A549 (cell line): ENCODE results near the gene GOPC. TPM values are rescaled to one million over a fixed set of nuclear protein-coding genes. Genes with fewer than 3 reads are reported as not detected.
"Not testable (repeated sequence)": the region's sequence is repeated elsewhere in the genome, so short reads cannot be mapped to it uniquely, and the experiment has no call there.

Source experiments
- ATAC-seq, 2 experiments: fragments of 200-7000 bp in 1 of 2; fragments of >200 bp in 1 of 2; cut with Nextera tagmentation in 1 of 2; cut with Tn5 transposase in 1 of 2; 3 replicates each; pipeline versions ENCODE4 v1.8.0 to v1.9.1; 2018 to 2020; ENCODE audit warnings: mild to moderate bottlenecking in 1 of 2, moderate library complexity in 1 of 2
- CTCF ChIA-PET: fragments of 300-600 bp; sonication (Branson Sonifier 250); formaldehyde crosslinking; extraction: SDS; loops from one replicate; lab custom pipeline; 2021; ENCODE audit warnings: antibody characterized with exemption, inconsistent platforms; lab: Yijun Ruan, JAX
- POLR2A ChIA-PET: fragments of 350-600 bp; formaldehyde crosslinking; extraction: SDS; loops from one replicate; lab custom pipeline; 2021; ENCODE audit warnings: antibody characterized with exemption, inconsistent platforms; lab: Yijun Ruan, JAX
- DNase-seq, 2 experiments: peaks; one replicate each; pipeline versions ENCODE4 v3.0.0 to v3.0.0-alpha.2; 2011 to 2016; ENCODE audit warnings: low read depth in 1 of 2, low spot score in 1 of 2
- FAIRE-seq: peaks from 2 replicates; lab custom pipeline; 2011; peaks lifted over from hg19 to GRCh38; lab: Jason Lieb, UNC
- H3K27ac ChIP-seq, 2 experiments: fragments of >200 bp; sonication (Bioruptor Twin); formaldehyde crosslinking; 3 replicates each; pipeline ENCODE4 v1.5.1; 2016 to 2017
- H3K4me1 ChIP-seq: fragments of >200 bp; sonication (Bioruptor Twin); formaldehyde crosslinking; 3 replicates; pipeline ENCODE4 v1.6.1; 2016
- H3K4me2 ChIP-seq: fragments of >200 bp; sonication (Bioruptor Twin); formaldehyde crosslinking; 3 replicates; pipeline ENCODE4 v1.6.1; 2016
- H3K4me3 ChIP-seq: fragments of >200 bp; sonication (Bioruptor Twin); formaldehyde crosslinking; 3 replicates; pipeline ENCODE4 v1.5.1; 2016
- H3K9me3 ChIP-seq: fragments of >200 bp; sonication (Bioruptor Twin); formaldehyde crosslinking; 3 replicates; pipeline ENCODE4 v1.6.1; 2016
- CBX8 ChIP-seq: fragments of 200-600 bp; sonication (generic); IDR thresholded peaks from 2 replicates; pipeline ENCODE4 v1.6.1; 2016
- CHD4 ChIP-seq: fragments of 200-600 bp; sonication (generic); IDR thresholded peaks from 2 replicates; pipeline ENCODE4 v1.6.1; 2016; ENCODE audit warnings: antibody characterized with exemption, mild to moderate bottlenecking, borderline replicate concordance
- EHF ChIP-seq: fragments of 250-450 bp; sonication (Bioruptor Pico); IDR thresholded peaks from 2 replicates; pipeline ENCODE4 v1.5.0; 2020; ENCODE audit warnings: mild to moderate bottlenecking
- ESRRA ChIP-seq: fragments of 150-350 bp; IDR thresholded peaks from 2 replicates; pipeline ENCODE4 v1.6.1; 2014; ENCODE audit warnings: mild to moderate bottlenecking, low read length, borderline replicate concordance
- FOSB ChIP-seq: fragments of 250-450 bp; sonication (Bioruptor Pico); IDR thresholded peaks from 2 replicates; pipeline ENCODE4 v1.5.0; 2020; ENCODE audit warnings: mild to moderate bottlenecking, moderate library complexity
- HEYL ChIP-seq: fragments of 250-450 bp; sonication (Bioruptor Pico); IDR thresholded peaks from 2 replicates; pipeline ENCODE4 v1.8.0; 2021; ENCODE audit warnings: mild to moderate bottlenecking, moderate library complexity
- HOXA7 ChIP-seq: fragments of 250-450 bp; sonication (Bioruptor Pico); IDR thresholded peaks from 2 replicates; pipeline ENCODE4 v1.5.0; 2020; ENCODE audit warnings: mild to moderate bottlenecking, moderate library complexity
- HOXB5 ChIP-seq: fragments of 250-450 bp; sonication (Bioruptor Pico); IDR thresholded peaks from 2 replicates; pipeline ENCODE4 v1.5.0; 2020; ENCODE audit warnings: mild to moderate bottlenecking, moderate library complexity
- JUN ChIP-seq, 2 experiments: fragments of >200 bp; sonication (Bioruptor Twin); formaldehyde crosslinking; IDR thresholded peaks; 2 replicates in 1 of 2; 3 replicates in 1 of 2; pipeline ENCODE4 v1.6.1; 2016 to 2017
- JUNB ChIP-seq: fragments of >200 bp; sonication (Bioruptor Twin); formaldehyde crosslinking; IDR thresholded peaks from 2 replicates; pipeline ENCODE4 v1.6.1; 2016
- KDM5A ChIP-seq: fragments of 200-600 bp; sonication (generic); IDR thresholded peaks from 2 replicates; pipeline ENCODE4 v1.6.1; 2016; ENCODE audit warnings: antibody characterized with exemption, mild to moderate bottlenecking
- MAFK ChIP-seq: fragments of 450-650 bp; IDR thresholded peaks from 2 replicates; pipeline ENCODE4 v1.6.1; 2014; ENCODE audit not compliant: partially characterized antibody
- MYC ChIP-seq: IDR thresholded peaks from 2 replicates; pipeline ENCODE4 v1.6.1; 2012; ENCODE audit warnings: mild to moderate bottlenecking, inconsistent platforms, low read length, improper control_type of control experiment, borderline replicate concordance
- PHF8 ChIP-seq: fragments of 200-600 bp; sonication (generic); IDR thresholded peaks from 2 replicates; pipeline ENCODE4 v1.6.1; 2016; ENCODE audit warnings: low read depth, mild to moderate bottlenecking, antibody characterized with exemption, moderate library complexity, borderline replicate concordance
- POLR2A ChIP-seq: IDR thresholded peaks from 2 replicates; pipeline ENCODE4 v1.6.1; 2012; ENCODE audit warnings: mild to moderate bottlenecking, low read length
- POLR2AphosphoS2 ChIP-seq: conservative IDR thresholded peaks from 2 replicates; pipeline ENCODE4 v1.6.1; 2012; ENCODE audit warnings: low read length, improper control_type of control experiment, inconsistent platforms
- RAD21 ChIP-seq, 2 experiments: fragments of >200 bp in 1 of 2; sonication (Bioruptor Twin) in 1 of 2; formaldehyde crosslinking in 1 of 2; IDR thresholded peaks in 1 of 2; conservative IDR thresholded peaks in 1 of 2; 2 replicates in 1 of 2; 3 replicates in 1 of 2; pipeline ENCODE4 v1.6.1; 2012 to 2018; ENCODE audit warnings: inconsistent platforms in 1 of 2
- SMC3 ChIP-seq: fragments of >200 bp; sonication (Bioruptor Twin); formaldehyde crosslinking; IDR thresholded peaks from 3 replicates; pipeline ENCODE4 v1.6.1; 2018; ENCODE audit warnings: inconsistent platforms
- ZC3H11A ChIP-seq: fragments of 450-650 bp; IDR thresholded peaks from 2 replicates; pipeline ENCODE4 v1.6.1; 2014; ENCODE audit warnings: antibody characterized with exemption, mild to moderate bottlenecking
- ZNF302 ChIP-seq: fragments of 250-450 bp; sonication (Bioruptor Pico); IDR thresholded peaks from 2 replicates; pipeline ENCODE4 v1.9.0; 2021; ENCODE audit warnings: inconsistent platforms, mild to moderate bottlenecking, moderate library complexity
- ZSCAN20 ChIP-seq: fragments of 250-450 bp; sonication (Bioruptor Pico); IDR thresholded peaks from 2 replicates; pipeline ENCODE4 v1.8.0; 2022; ENCODE audit warnings: mild to moderate bottlenecking, moderate library complexity
- WGBS: methylation state at CpG from one replicate; pipeline ENCODE4 v1.1.6; 2017; ENCODE audit errors: missing lambda C conversion rate; 5-methylcytosine and 5-hydroxymethylcytosine counted together
- polyA minus RNA-seq: library from RNA; depleted of rRNA, polyadenylated mRNA; stranded (reverse); fragments of >200 nt; gene quantifications from 2 replicates; pipeline ENCODE4 v1.2.3, GENCODE V29; 2011; rRNA and poly(A)+ RNA removed
- polyA plus RNA-seq, 4 experiments: library from polyadenylated mRNA; depleted of rRNA in 3 of 4; stranded (reverse); fragments of >200 nt; fragmentation: RNase III in 1 of 4; extraction: RNeasy Plus Mini Kit Qiagen cat#74134 plus additional on column Dnase treatment in 1 of 4; gene quantifications; 2 replicates in 3 of 4; 3 replicates in 1 of 4; pipeline ENCODE4 v1.2.3, GENCODE V29; 2011 to 2017
- TF ChIP-seq, protein P1 (sequence below): fragments of 450-650 bp; IDR thresholded peaks from 2 replicates; pipeline ENCODE4 v1.6.1; 2014; ENCODE audit warnings: antibody characterized with exemption
- TF ChIP-seq, protein P2 (sequence below): fragments of >200 bp; sonication (Bioruptor Twin); formaldehyde crosslinking; IDR thresholded peaks from 3 replicates; pipeline ENCODE4 v1.6.1; 2016
- TF ChIP-seq, protein P3 (sequence below): IDR thresholded peaks from 2 replicates; pipeline ENCODE4 v1.6.1; 2012; ENCODE audit warnings: low read depth, borderline replicate concordance
- TF ChIP-seq, protein P4 (sequence below): IDR thresholded peaks from 2 replicates; pipeline ENCODE4 v1.6.1; 2012
- TF ChIP-seq, protein P5 (sequence below): fragments of 200-600 bp; sonication (generic); IDR thresholded peaks from 2 replicates; pipeline ENCODE4 v1.6.1; 2016; ENCODE audit warnings: antibody characterized with exemption, mild to moderate bottlenecking, moderate library complexity

GOPC gene
- 27.8 and 38.9 TPM in 2 replicates for polyA plus RNA-seq (2011; rRNA removed)
- polyA plus RNA-seq (2012; cell fraction: cytosol; rRNA removed): 7.0 and 7.8 TPM in 2 replicates
- polyA plus RNA-seq (2012; cell fraction: nucleus; rRNA removed): 4.9 and 6.8 TPM in 2 replicates
- polyA plus RNA-seq (2017; fragmentation: RNase III; extraction: RNeasy Plus Mini Kit Qiagen cat#74134 plus additional on column Dnase treatment): 30.7 to 33.1 TPM (median 33.0 TPM) in 3 replicates
- polyA minus RNA-seq: 9.4 and 9.8 TPM in 2 replicates

DNA sequence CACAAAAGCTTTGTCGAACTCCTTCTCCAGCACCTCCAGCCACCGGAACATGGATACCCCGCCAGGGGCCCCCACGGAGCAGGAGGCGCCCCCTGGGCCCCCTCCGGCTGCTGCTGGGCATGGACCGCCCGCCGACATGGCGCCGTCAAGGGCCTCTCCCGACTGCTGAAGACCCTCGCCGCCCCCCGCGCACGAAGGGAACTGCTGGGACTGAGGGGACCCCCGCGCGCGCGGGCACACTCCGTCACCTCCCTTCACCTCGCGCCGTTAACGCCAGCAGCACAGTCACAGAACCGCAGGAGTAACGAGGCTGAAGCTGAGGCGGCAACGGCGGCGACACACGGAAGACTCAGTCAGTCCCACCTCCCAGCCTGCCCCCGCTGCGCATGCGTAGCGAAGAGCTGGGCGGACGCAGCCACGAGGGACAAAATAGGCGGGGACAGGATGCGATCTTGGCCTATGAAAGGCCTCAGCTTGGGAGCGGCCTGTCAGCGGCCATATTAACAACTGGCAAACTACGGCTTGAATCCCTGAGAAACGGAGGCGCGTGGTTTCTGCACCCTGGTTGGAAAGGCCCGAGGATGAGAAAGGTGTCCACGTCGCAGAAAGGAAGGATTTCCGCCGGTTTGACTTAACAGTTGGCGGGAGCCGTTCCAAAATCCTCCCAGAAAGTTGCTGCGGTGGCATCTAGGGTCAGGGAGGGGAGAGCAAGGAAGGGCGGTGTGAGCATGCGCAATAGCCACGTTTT is at the start of gene GOPC:
Gene GOPC, minus strand, starts transcription at position 361 of the 748 bp plus-strand sequence. Its CDS starts 223 bp downstream, at position 138.
- Histone ChIP-seq H3K4me2 (peak within 1 kb of the TSS; percentile 87), H3K4me3 (peak within 1 kb of the TSS; percentile 67), H3K9me3 (peaks cover 7% of the 10 kb centered on the region; the same call in 2 of the 3 replicates), H3K4me1 (peaks cover 20% of the 10 kb centered on the region; the same call in 2 of the 3 replicates), H3K27ac (peak within 1 kb of the TSS; percentile 94 to 95)
- ChIA-PET CTCF (interaction anchor here (0.8 to 1.7 kb wide), 7 partner anchors 13 to 1169 kb away, joined by 3 to 12 read pairs (median 5); no protein-coding TSS in a partner anchor), POLR2A (interaction anchor here (0.7 to 1.6 kb wide), 9 partner anchors 11 to 161 kb away, joined by 3 to 17 read pairs (median 4); no protein-coding TSS in a partner anchor)
- TF ChIP-seq, protein P1, sequence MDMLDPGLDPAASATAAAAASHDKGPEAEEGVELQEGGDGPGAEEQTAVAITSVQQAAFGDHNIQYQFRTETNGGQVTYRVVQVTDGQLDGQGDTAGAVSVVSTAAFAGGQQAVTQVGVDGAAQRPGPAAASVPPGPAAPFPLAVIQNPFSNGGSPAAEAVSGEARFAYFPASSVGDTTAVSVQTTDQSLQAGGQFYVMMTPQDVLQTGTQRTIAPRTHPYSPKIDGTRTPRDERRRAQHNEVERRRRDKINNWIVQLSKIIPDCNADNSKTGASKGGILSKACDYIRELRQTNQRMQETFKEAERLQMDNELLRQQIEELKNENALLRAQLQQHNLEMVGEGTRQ: peak; percentile 60
- peak in 1 of 2 experiments; percentile 70; a peak in 3 of 5 replicates for TF ChIP-seq JUN (IDR thresholded peaks at IDR 0.05)
- TF ChIP-seq, protein P2, sequence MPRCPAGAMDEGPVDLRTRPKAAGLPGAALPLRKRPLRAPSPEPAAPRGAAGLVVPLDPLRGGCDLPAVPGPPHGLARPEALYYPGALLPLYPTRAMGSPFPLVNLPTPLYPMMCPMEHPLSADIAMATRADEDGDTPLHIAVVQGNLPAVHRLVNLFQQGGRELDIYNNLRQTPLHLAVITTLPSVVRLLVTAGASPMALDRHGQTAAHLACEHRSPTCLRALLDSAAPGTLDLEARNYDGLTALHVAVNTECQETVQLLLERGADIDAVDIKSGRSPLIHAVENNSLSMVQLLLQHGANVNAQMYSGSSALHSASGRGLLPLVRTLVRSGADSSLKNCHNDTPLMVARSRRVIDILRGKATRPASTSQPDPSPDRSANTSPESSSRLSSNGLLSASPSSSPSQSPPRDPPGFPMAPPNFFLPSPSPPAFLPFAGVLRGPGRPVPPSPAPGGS: 0 out of 3 replicates have a peak, but pooled peaks have one; percentile 36
- TF ChIP-seq, protein P3, sequence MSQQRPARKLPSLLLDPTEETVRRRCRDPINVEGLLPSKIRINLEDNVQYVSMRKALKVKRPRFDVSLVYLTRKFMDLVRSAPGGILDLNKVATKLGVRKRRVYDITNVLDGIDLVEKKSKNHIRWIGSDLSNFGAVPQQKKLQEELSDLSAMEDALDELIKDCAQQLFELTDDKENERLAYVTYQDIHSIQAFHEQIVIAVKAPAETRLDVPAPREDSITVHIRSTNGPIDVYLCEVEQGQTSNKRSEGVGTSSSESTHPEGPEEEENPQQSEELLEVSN: 0 out of 2 replicates have a peak, but pooled peaks have one; percentile 74
- 0 out of 2 replicates have a peak, but pooled peaks have one; percentile 27 for TF ChIP-seq KDM5A
- TF ChIP-seq MYC: peak; percentile 43; the same call in 1 of the 2 replicates
- TF ChIP-seq CHD4: no peak
- TF ChIP-seq EHF: no peak
- TF ChIP-seq, protein P4, sequence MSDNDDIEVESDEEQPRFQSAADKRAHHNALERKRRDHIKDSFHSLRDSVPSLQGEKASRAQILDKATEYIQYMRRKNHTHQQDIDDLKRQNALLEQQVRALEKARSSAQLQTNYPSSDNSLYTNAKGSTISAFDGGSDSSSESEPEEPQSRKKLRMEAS: peak; percentile 82
- no peak for TF ChIP-seq ZC3H11A
- no peak for TF ChIP-seq CBX8
- no peak for TF ChIP-seq RAD21 (conservative IDR thresholded peaks at IDR 0.05 in 1 of 2, IDR thresholded peaks at IDR 0.05 in 1 of 2)
- TF ChIP-seq FOSB (CRISPR knock-in tag): no peak
- TF ChIP-seq PHF8: peak; percentile 66; the same call in 1 of the 2 replicates
- no peak for TF ChIP-seq JUNB
- no peak for TF ChIP-seq SMC3
- no peak for TF ChIP-seq HOXA7
- peak; percentile 82 for TF ChIP-seq MAFK
- TF ChIP-seq POLR2AphosphoS2: no peak
- TF ChIP-seq POLR2A: peak; percentile 85
- 0% methylated on average over 16 of the region's 60 CpGs for WGBS
- FAIRE-seq (no peak), ATAC-seq (peak; percentile 92 to 97), DNase-seq (peak; percentile 92 to 97)

DNA sequence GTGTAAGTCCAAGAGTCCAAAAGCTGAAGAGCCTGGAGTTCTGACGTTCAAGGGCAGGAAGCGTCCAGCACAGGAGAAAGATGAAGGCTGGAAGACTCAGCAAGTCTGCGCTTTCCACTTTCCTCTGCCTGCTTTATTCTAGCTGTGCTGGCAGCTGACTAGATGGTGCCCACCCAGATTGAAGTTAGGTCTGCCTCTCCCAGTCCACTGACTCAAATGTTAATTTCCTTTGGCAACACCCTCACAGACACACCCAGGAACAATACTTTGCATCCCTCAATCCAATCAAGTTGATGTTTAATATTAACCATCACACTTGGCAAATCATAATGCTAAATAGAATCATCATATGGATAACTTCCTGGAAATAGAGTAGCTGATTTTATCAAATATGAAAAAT is 49.7 kb upstream of the GOPC start:
- FAIRE-seq, POLR2A ChIA-PET, H3K4me3 ChIP-seq, H3K4me1 ChIP-seq, H3K9me3 ChIP-seq, H3K4me2 ChIP-seq, CTCF ChIA-PET, H3K27ac ChIP-seq, ATAC-seq, DNase-seq: not testable (repeated sequence)
- WGBS: 94% methylated on average over 2 of the region's 3 CpGs

DNA sequence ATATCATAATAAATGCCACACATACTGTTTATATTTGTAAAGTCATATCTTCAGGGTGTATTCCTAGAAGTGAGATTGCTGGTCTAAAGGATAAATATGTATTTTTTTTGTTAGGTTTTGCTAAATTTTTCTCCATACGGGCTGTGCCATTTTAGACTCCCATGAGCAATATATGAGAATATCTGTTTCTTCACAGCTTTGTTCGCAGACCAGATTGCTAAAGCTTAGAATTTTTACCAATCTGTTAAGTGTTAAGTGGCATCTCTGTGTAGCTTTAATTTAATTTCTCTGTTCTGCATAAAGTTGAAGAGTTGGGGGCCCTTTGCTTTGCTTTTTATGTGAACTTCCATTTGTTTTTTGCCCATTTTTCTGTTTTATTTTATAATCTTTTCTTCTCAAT is 40.7 kb upstream of the GOPC start:
- no peak for FAIRE-seq
- H3K9me3 ChIP-seq: no peaks in the 10 kb centered on the region
- no peak for TF ChIP-seq ZSCAN20
- no peak for TF ChIP-seq ZNF302 (CRISPR knock-in tag)
- TF ChIP-seq, protein P5, sequence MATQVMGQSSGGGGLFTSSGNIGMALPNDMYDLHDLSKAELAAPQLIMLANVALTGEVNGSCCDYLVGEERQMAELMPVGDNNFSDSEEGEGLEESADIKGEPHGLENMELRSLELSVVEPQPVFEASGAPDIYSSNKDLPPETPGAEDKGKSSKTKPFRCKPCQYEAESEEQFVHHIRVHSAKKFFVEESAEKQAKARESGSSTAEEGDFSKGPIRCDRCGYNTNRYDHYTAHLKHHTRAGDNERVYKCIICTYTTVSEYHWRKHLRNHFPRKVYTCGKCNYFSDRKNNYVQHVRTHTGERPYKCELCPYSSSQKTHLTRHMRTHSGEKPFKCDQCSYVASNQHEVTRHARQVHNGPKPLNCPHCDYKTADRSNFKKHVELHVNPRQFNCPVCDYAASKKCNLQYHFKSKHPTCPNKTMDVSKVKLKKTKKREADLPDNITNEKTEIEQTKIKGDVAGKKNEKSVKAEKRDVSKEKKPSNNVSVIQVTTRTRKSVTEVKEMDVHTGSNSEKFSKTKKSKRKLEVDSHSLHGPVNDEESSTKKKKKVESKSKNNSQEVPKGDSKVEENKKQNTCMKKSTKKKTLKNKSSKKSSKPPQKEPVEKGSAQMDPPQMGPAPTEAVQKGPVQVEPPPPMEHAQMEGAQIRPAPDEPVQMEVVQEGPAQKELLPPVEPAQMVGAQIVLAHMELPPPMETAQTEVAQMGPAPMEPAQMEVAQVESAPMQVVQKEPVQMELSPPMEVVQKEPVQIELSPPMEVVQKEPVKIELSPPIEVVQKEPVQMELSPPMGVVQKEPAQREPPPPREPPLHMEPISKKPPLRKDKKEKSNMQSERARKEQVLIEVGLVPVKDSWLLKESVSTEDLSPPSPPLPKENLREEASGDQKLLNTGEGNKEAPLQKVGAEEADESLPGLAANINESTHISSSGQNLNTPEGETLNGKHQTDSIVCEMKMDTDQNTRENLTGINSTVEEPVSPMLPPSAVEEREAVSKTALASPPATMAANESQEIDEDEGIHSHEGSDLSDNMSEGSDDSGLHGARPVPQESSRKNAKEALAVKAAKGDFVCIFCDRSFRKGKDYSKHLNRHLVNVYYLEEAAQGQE: no peak
- TF ChIP-seq HOXB5 (CRISPR knock-in tag): no peak
- no peak for TF ChIP-seq HEYL
- no peak for TF ChIP-seq ESRRA

More for the DNA sequence above, 40.7 kb upstream of the GOPC start:
- ATAC-seq: no peak
- no peak for DNase-seq
- H3K27ac ChIP-seq: no peak overlapping the region
- POLR2A ChIA-PET: no interaction called here
- CTCF ChIA-PET: no interaction called here
- WGBS: 73% methylated on average over 2 of the region's 2 CpGs
- H3K4me1 ChIP-seq: no peaks in the 10 kb centered on the region
- no peak overlapping the region for H3K4me2 ChIP-seq
- H3K4me3 ChIP-seq: no peak overlapping the region
